HepG2 (cell line): ENCODE measurements around the gene GRB2. TPM values are rescaled to one million over a fixed set of nuclear protein-coding genes. Genes with fewer than 3 reads are reported as not detected.

Source experiments
- LCORL ChIP-seq, 2 experiments: fragments of 450-650 bp in 1 of 2; sonication (generic) in 1 of 2; formaldehyde crosslinking in 1 of 2; IDR thresholded peaks; 2 replicates each; pipeline versions ENCODE4 v1.5.0 to v1.6.1; 2017 to 2020; ENCODE audit warnings: antibody characterized with exemption in 1 of 2, missing genetic modification reagents in 1 of 2
- NKX3-1 ChIP-seq: sonication (generic); formaldehyde crosslinking; IDR thresholded peaks from 2 replicates; pipeline ENCODE4 v1.5.0; 2020; ENCODE audit warnings: missing genetic modification reagents
- ZBED4 ChIP-seq: sonication (generic); formaldehyde crosslinking; IDR thresholded peaks from 2 replicates; pipeline ENCODE4 v1.4.0; 2020; ENCODE audit warnings: missing genetic modification reagents, borderline replicate concordance
- ZBTB1 ChIP-seq: sonication (generic); formaldehyde crosslinking; IDR thresholded peaks from 2 replicates; pipeline ENCODE4 v1.4.0; 2020; ENCODE audit warnings: missing genetic modification reagents, borderline replicate concordance
- ZNF280B ChIP-seq: sonication (generic); formaldehyde crosslinking; IDR thresholded peaks from 2 replicates; pipeline ENCODE4 v1.5.0; 2020; ENCODE audit warnings: missing genetic modification reagents, mild to moderate bottlenecking, borderline replicate concordance
- polyA plus RNA-seq, 8 experiments: library from polyadenylated mRNA; depleted of rRNA in 3 of 8; stranded (reverse) in 7 of 8; unstranded in 1 of 8; fragments of >200 nt; fragmentation: Illumina TruSeq in 4 of 8; extraction: Trizol in 4 of 8; gene quantifications; 2 replicates each; pipeline versions ENCODE4 v1.2.1 to v1.2.3, GENCODE V29; 2011 to 2016; ENCODE audit warnings: low read depth in 4 of 8, missing spikeins in 1 of 8, mixed read lengths in 1 of 8; ENCODE audit not compliant: insufficient read depth in 1 of 8
- total RNA-seq, 5 experiments: library from RNA; depleted of rRNA; stranded (reverse); fragments of >200 nt; fragmentation: Illumina TruSeq; extraction: Trizol; gene quantifications; 2 replicates each; pipeline ENCODE4 v1.2.3, GENCODE V29; 2016; ENCODE audit warnings: low read depth in 1 of 5

GRB2 gene
- total and polyA plus RNA-seq, 2 of the 13 experiments (the other 11 are each of a cell fraction or from before 2014, with no cell fraction given), result 84.6 to 92.3 TPM

GRCh38 chr17:75405365-75406221 lies at the start of gene GRB2 (continued):
- peak; percentile 37; the same call in 1 of the 2 replicates for TF ChIP-seq ZNF280B (CRISPR knock-in tag)
- peak; percentile 44 for TF ChIP-seq NKX3-1 (CRISPR knock-in tag)
- 0 out of 2 replicates have a peak, but pooled peaks have one; percentile 57 for TF ChIP-seq ZBED4
- no peak; the same call in 1 of the 2 replicates for TF ChIP-seq ZBTB1
- no peak for TF ChIP-seq LCORL (IDR thresholded peaks at IDR 0.05)
- peak; percentile 86 for TF ChIP-seq LCORL (CRISPR knock-in tag; IDR thresholded peaks at IDR 0.05)
